Suprapubic skin (tissue), 4 donors: ENCODE results near the gene ETV6. TPM values are rescaled to one million over a fixed set of nuclear protein-coding genes. Genes with fewer than 3 reads are reported as not detected.

Source experiments
- DNase-seq, 2 donors: peaks; one replicate each; pipeline ENCODE4 v3.0.0-alpha.2; 2019; ENCODE audit warnings: low spot score in 2 of 2
- H3K27ac ChIP-seq: fragments of 200-600 bp; sonication (generic); one replicate; pipeline ENCODE4 v1.5.1; 2019
- H3K27me3 ChIP-seq: fragments of 200-600 bp; sonication (generic); one replicate; pipeline ENCODE4 v1.5.1; 2019
- H3K36me3 ChIP-seq: fragments of 200-600 bp; sonication (generic); one replicate; pipeline ENCODE4 v1.5.1; 2019
- H3K4me1 ChIP-seq: fragments of 200-600 bp; sonication (generic); one replicate; pipeline ENCODE4 v1.5.1; 2019
- H3K4me3 ChIP-seq: fragments of 200-600 bp; sonication (generic); one replicate; pipeline ENCODE4 v1.5.1; 2019; ENCODE audit warnings: mild to moderate bottlenecking
- H3K9me3 ChIP-seq: fragments of 200-600 bp; sonication (generic); one replicate; pipeline ENCODE4 v1.5.1; 2019
- EP300 ChIP-seq: sonication (generic); formaldehyde crosslinking; IDR thresholded peaks from one replicate; pipeline ENCODE4 v1.6.1; 2017; ENCODE audit warnings: antibody characterized with exemption
- POLR2A ChIP-seq, 2 donors: fragments of 450-650 bp; IDR thresholded peaks; one replicate each; pipeline ENCODE4 v1.6.1; 2017; ENCODE audit warnings: antibody characterized with exemption in 2 of 2, mild to moderate bottlenecking in 2 of 2, moderate library complexity in 2 of 2
- POLR2AphosphoS5 ChIP-seq, 3 donors: sonication (generic); formaldehyde crosslinking; IDR thresholded peaks; one replicate each; pipeline ENCODE4 v1.6.1; 2017; ENCODE audit warnings: antibody characterized with exemption in 3 of 3
- WGBS: methylation state at CpG from one replicate; pipeline ENCODE4 v1.1.5; 2018; 5-methylcytosine and 5-hydroxymethylcytosine counted together
- total RNA-seq, 4 donors: library from RNA; depleted of rRNA; stranded (reverse); fragments of >200 nt; gene quantifications; one replicate each; pipeline ENCODE4 v1.1.0, GENCODE V29; 2016
- TF ChIP-seq, protein P1 (sequence below), 2 donors: fragments of 200-600 bp in 1 of 2; fragments of 450-650 bp in 1 of 2; sonication (generic) in 1 of 2; IDR thresholded peaks; one replicate each; pipeline ENCODE4 v1.5.1; 2016 to 2019; ENCODE audit warnings: antibody characterized with exemption in 2 of 2, mild to moderate bottlenecking in 1 of 2, moderate library complexity in 1 of 2

The ETV6 gene
- total RNA-seq, 4 donors from 2014 or later = 16.9 to 41.4 (median 25.1) TPM

DNA sequence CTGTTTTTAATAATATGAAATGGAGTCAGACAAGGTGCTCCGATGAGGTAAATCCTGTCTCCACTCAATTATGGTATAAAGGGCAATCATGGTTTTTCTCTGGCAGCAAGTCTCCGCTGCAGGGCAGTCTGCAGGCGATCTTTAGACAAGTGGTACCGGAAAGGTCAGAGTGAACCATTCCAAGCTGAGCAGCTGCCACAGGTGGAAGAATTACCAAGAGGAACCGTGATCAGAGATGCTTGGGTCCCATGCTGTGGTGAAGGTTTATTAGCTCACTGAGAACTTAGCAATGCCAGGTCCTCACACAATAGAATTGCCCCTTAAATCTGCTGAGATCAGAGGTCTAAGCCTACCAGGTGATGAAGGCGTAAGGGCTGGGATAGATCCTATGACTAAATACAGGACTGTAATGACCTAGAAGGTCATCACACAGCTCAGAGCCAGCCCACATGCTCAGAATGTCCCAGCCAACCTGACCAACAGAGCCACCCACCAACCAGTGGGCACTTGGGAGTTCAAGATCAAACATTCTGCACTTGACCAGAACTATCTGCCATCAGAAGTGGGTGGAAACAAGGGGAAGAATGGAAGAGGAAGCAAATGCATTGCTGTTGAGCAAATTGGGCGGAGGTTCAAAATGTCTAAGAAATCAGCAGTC is 246.1 kb downstream of the ETV6 start:
- Histone ChIP-seq H3K4me1 (peaks cover 2% of the 10 kb centered on the region), H3K27ac (no peak overlapping the region), H3K9me3 (no peaks in the 10 kb centered on the region), H3K4me3 (no peak overlapping the region), H3K36me3 (peaks cover 23% of the 10 kb centered on the region), H3K27me3 (no peaks in the 10 kb centered on the region)
- DNase-seq = no peak
- TF ChIP-seq EP300 (no peak), POLR2AphosphoS5 (IDR thresholded peaks at IDR 0.05) (no peak), POLR2A (IDR thresholded peaks at IDR 0.05) (no peak)
- TF ChIP-seq, protein P1, sequence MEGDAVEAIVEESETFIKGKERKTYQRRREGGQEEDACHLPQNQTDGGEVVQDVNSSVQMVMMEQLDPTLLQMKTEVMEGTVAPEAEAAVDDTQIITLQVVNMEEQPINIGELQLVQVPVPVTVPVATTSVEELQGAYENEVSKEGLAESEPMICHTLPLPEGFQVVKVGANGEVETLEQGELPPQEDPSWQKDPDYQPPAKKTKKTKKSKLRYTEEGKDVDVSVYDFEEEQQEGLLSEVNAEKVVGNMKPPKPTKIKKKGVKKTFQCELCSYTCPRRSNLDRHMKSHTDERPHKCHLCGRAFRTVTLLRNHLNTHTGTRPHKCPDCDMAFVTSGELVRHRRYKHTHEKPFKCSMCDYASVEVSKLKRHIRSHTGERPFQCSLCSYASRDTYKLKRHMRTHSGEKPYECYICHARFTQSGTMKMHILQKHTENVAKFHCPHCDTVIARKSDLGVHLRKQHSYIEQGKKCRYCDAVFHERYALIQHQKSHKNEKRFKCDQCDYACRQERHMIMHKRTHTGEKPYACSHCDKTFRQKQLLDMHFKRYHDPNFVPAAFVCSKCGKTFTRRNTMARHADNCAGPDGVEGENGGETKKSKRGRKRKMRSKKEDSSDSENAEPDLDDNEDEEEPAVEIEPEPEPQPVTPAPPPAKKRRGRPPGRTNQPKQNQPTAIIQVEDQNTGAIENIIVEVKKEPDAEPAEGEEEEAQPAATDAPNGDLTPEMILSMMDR (IDR thresholded peaks at IDR 0.05) = no peak
- WGBS = 86% methylated on average over 6 of the region's 7 CpGs

DNA sequence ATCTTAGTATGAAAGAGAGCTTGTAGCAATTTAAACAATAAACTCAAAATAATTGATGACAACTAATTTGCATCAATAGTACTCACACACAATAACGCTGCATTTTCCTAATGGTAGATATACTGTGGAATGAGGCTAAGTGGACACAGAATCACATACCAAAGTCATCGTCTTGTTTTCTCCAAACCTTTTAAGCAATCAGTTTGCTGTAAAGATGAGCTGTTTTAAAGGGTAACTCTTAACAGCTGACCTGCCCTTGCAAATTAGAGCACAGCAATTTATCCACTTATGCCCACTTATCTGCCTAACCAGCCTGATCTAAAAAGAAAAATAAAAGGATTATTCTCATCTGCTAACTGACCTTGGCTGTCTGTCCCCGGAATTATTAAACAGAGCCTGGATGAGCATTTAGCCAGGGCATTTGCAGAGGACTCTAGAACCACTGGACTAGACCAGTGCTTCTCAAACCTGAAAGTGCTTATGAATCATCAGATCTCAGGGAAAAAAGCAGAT is 247.0 kb downstream of the ETV6 start:
- Histone ChIP-seq H3K27ac (no peak overlapping the region), H3K9me3 (no peaks in the 10 kb centered on the region), H3K36me3 (peaks cover 13% of the 10 kb centered on the region), H3K27me3 (no peaks in the 10 kb centered on the region), H3K4me1 (no peaks in the 10 kb centered on the region), H3K4me3 (no peak overlapping the region)
- TF ChIP-seq EP300 = no peak
- TF ChIP-seq, protein P1 (IDR thresholded peaks at IDR 0.05) = no peak
- TF ChIP-seq POLR2A (IDR thresholded peaks at IDR 0.05) = no peak
- TF ChIP-seq POLR2AphosphoS5 (IDR thresholded peaks at IDR 0.05) = no peak
- WGBS = 95% methylated on average over 3 of the region's 3 CpGs
- DNase-seq = no peak

DNA sequence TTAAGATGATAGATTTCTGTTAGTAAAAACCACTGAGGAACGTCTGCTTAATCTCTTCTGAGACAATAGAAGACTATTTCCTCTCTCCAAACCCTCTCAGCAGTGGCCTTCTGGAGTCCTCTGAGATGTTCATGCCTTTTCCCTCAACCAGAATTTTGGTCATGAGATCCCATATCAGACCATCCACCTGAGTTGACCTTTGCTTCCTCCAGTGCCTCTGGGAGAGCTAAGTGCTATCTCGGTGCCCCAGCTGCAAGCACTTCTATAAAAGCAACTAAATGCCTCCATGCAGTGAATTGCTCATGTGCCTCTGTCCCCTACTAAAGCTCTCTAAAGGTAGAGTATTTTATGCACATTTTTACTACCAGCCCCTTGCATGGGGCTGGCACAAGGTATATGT is 248.4 kb downstream of the ETV6 start:
- Histone ChIP-seq H3K9me3 (no peaks in the 10 kb centered on the region), H3K36me3 (peaks cover 1% of the 10 kb centered on the region), H3K27me3 (no peaks in the 10 kb centered on the region), H3K4me1 (no peaks in the 10 kb centered on the region), H3K4me3 (no peak overlapping the region), H3K27ac (no peak overlapping the region)
- no peak for DNase-seq
- no peak for TF ChIP-seq POLR2A (IDR thresholded peaks at IDR 0.05)
- TF ChIP-seq POLR2AphosphoS5 (IDR thresholded peaks at IDR 0.05) = no peak
- TF ChIP-seq, protein P1 (IDR thresholded peaks at IDR 0.05) = no peak
- no peak for TF ChIP-seq EP300
- 85% methylated on average over 2 of the region's 2 CpGs for WGBS

DNA sequence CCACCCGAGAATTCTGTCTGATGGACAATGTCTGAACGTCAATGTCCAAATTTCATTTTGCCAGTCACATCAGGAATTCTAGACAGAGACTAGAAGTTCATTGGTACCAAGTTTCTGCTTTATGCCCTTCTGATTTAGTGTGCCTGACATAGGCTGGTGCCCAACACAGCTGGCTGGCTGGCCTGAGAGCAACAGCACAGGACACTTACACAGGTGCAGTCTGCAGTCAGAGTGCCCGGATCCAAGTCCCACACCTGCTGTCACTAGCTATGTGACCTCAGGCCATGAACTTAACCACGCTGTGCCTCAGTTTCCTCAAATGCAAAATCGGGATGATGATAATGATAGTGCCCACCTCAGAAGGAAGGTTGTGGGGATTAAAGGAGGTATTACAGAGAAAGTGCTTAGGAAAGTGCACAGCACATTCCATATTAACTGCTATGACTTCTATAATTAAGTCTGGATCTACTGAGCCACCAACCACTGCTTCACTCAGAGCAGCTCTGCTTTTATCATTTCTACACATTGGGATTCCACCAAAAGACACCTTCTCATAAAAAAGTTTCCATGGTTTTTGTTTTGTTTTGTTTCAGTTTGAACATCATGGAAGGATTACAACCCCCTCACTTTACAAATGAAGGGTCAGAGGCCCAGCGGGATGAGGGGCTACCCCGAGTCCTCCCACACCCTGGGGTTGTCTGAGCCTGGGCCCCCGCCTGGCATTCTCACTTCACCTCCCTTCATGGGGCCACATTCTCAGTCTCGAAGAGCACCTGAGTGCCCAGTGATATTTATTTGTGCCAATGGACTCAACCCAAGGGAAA is 252.4 kb downstream of the ETV6 start:
- no peak for DNase-seq
- TF ChIP-seq, protein P1 (IDR thresholded peaks at IDR 0.05) = no peak
- no peak for TF ChIP-seq EP300
- TF ChIP-seq POLR2AphosphoS5 (IDR thresholded peaks at IDR 0.05) = no peak
- TF ChIP-seq POLR2A (IDR thresholded peaks at IDR 0.05) = no peak
- Histone ChIP-seq H3K4me1 (no peaks in the 10 kb centered on the region), H3K9me3 (no peaks in the 10 kb centered on the region), H3K36me3 (no peaks in the 10 kb centered on the region), H3K27ac (no peak overlapping the region), H3K4me3 (no peak overlapping the region), H3K27me3 (no peaks in the 10 kb centered on the region)
- 92% methylated on average over 8 of the region's 9 CpGs for WGBS

DNA sequence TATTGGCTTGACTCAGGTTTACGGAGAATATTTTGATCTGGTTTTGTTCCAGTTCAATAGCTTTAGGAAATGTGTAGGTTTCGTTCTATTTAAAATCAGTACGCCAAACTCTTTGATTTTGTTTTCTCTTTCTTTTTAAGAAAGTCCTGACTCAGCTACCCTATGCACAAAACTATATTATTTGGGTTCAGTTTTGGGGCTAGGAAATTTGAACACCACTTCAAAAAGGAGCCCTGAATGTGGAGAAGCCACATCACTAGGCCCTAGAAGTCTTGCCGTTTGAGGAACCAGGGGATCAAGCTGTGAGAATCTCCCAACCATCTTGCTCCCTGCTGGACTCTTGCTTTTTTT is 253.0 kb downstream of the ETV6 start:
- Histone ChIP-seq H3K4me1 (no peaks in the 10 kb centered on the region), H3K27me3 (no peaks in the 10 kb centered on the region), H3K27ac (no peak overlapping the region), H3K9me3 (no peaks in the 10 kb centered on the region), H3K4me3 (no peak overlapping the region), H3K36me3 (no peaks in the 10 kb centered on the region)
- TF ChIP-seq POLR2AphosphoS5 (IDR thresholded peaks at IDR 0.05) (no peak), EP300 (no peak), POLR2A (IDR thresholded peaks at IDR 0.05) (no peak)
- TF ChIP-seq, protein P1 (IDR thresholded peaks at IDR 0.05) = no peak
- DNase-seq = no peak
- 80% methylated on average over 4 of the region's 4 CpGs for WGBS
